Measurements from ENCODE around the gene SLC1A7. TPM values are rescaled to one million over a fixed set of nuclear protein-coding genes. Genes with fewer than 3 reads are reported as not detected.

The SLC1A7 gene
- total and polyA plus RNA-seq, 2 donors (not counting 1 experiment from before 2014, with no cell fraction given), result 0.10 TPM; not detected in 1

GRCh38 chr1:53122201-53122885 is 20.1 kb downstream of the SLC1A7 start:
- no peak overlapping the region for H2AFZ ChIP-seq (ENCODE audit: insufficient read depth, low read depth, low read length, poor library complexity, severe bottlenecking)
- CTCF ChIA-PET, result no interaction called here
- intact Hi-C loops (cut with micrococcal nuclease), result no loop called here
- Mint-ChIP-seq H3K4me1 (no peaks in the 10 kb centered on the region), H3K27ac (no peak overlapping the region), H3K4me3 (no peak overlapping the region), H3K27me3 (peaks cover 8% of the 10 kb centered on the region), H3K9me3 (ENCODE audit: insufficient read depth) (no peaks in the 10 kb centered on the region)
- H4K20me1 ChIP-seq (ENCODE audit: control insufficient read depth, insufficient read depth, low read length, poor library complexity, severe bottlenecking), result no peaks in the 10 kb centered on the region
- H3K36me3 ChIP-seq (replicated peaks in 1 of 2; ENCODE audit: control extremely low read depth in 1 of 2, control insufficient read depth in 1 of 2, extremely low read depth in 1 of 2, insufficient read depth in 2 of 2, low read length in 1 of 2), result no peaks in the 10 kb centered on the region
- H3K4me3 ChIP-seq (ENCODE audit: control extremely low read depth in 1 of 5, extremely low read depth in 1 of 5, insufficient read depth in 1 of 5, low read depth in 2 of 5, low read length in 4 of 5), result no peak overlapping the region
- no peak overlapping the region for H3K9ac ChIP-seq (ENCODE audit: low read length)
- POLR2A ChIA-PET, result no interaction called here
- DNase-seq (no peak), ATAC-seq (ENCODE audit: low read depth) (no peak)
- H3K27ac ChIP-seq (ENCODE audit: low read length in 2 of 2), result no peak overlapping the region
- no peaks in the 10 kb centered on the region for H3K4me1 ChIP-seq (ENCODE audit: control insufficient read depth in 2 of 2, insufficient read depth in 2 of 2, low read length in 2 of 2)
- no peaks in the 10 kb centered on the region for H3K9me3 ChIP-seq (ENCODE audit: control extremely low read depth in 1 of 3, control insufficient read depth in 2 of 3, insufficient read depth in 1 of 3, low read length in 2 of 3)
- TF ChIP-seq CTCF (IDR thresholded peaks at IDR 0.05) (no peak), EZH2 (IDR thresholded peaks at IDR 0.05; ENCODE audit: borderline replicate concordance, insufficient read depth, low read depth, low read length, poor library complexity, severe bottlenecking) (no peak)
- H3K4me2 ChIP-seq (replicated peaks; ENCODE audit: low read depth, low read length, poor library complexity, severe bottlenecking), result no peak overlapping the region
- no peaks in the 10 kb centered on the region for H3K79me2 ChIP-seq (ENCODE audit: control insufficient read depth, insufficient read depth, low read length)
- no peaks in the 10 kb centered on the region for H3K27me3 ChIP-seq (replicated peaks in 1 of 4; ENCODE audit: control extremely low read depth in 1 of 4, control insufficient read depth in 3 of 4, insufficient read depth in 4 of 4, low read length in 3 of 4)
- WGBS (ENCODE audit: insufficient coverage), result 84% methylated on average over 9 of the region's 10 CpGs

- Histone ChIP-seq H3K4me3 (ENCODE audit: control extremely low read depth in 1 of 5, extremely low read depth in 1 of 5, insufficient read depth in 1 of 5, low read depth in 2 of 5, low read length in 4 of 5) (no peak overlapping the region), H3K4me1 (ENCODE audit: control insufficient read depth in 2 of 2, insufficient read depth in 2 of 2, low read length in 2 of 2) (no peaks in the 10 kb centered on the region), H3K79me2 (ENCODE audit: control insufficient read depth, insufficient read depth, low read length) (no peaks in the 10 kb centered on the region), H3K27me3 (replicated peaks in 1 of 4; ENCODE audit: control extremely low read depth in 1 of 4, control insufficient read depth in 3 of 4, insufficient read depth in 4 of 4, low read length in 3 of 4) (no peaks in the 10 kb centered on the region), H4K20me1 (ENCODE audit: control insufficient read depth, insufficient read depth, low read length, poor library complexity, severe bottlenecking) (no peaks in the 10 kb centered on the region), H3K9me3 (ENCODE audit: control extremely low read depth in 1 of 3, control insufficient read depth in 2 of 3, insufficient read depth in 1 of 3, low read length in 2 of 3) (no peaks in the 10 kb centered on the region), H2AFZ (ENCODE audit: insufficient read depth, low read depth, low read length, poor library complexity, severe bottlenecking) (no peak overlapping the region), H3K9ac (ENCODE audit: low read length) (no peak overlapping the region), H3K4me2 (replicated peaks; ENCODE audit: low read depth, low read length, poor library complexity, severe bottlenecking) (no peak overlapping the region), H3K36me3 (replicated peaks in 1 of 2; ENCODE audit: control extremely low read depth in 1 of 2, control insufficient read depth in 1 of 2, extremely low read depth in 1 of 2, insufficient read depth in 2 of 2, low read length in 1 of 2) (no peaks in the 10 kb centered on the region), H3K27ac (ENCODE audit: low read length in 2 of 2) (no peak overlapping the region)
- ChIA-PET CTCF (no interaction called here), POLR2A (no interaction called here)
- no peak overlapping the region for H3K4me3 Mint-ChIP-seq
- DNase-seq, result no peak
- no peaks in the 10 kb centered on the region for H3K9me3 Mint-ChIP-seq (ENCODE audit: insufficient read depth)
- ATAC-seq (ENCODE audit: low read depth), result no peak
- TF ChIP-seq CTCF (IDR thresholded peaks at IDR 0.05) (no peak), EZH2 (IDR thresholded peaks at IDR 0.05; ENCODE audit: borderline replicate concordance, insufficient read depth, low read depth, low read length, poor library complexity, severe bottlenecking) (no peak)
- WGBS (ENCODE audit: insufficient coverage), result 69% methylated on average over 17 of the region's 18 CpGs
- H3K27me3 Mint-ChIP-seq, result peaks cover 13% of the 10 kb centered on the region
- intact Hi-C loops (cut with micrococcal nuclease), result no loop called here
- no peaks in the 10 kb centered on the region for H3K4me1 Mint-ChIP-seq
- no peak overlapping the region for H3K27ac Mint-ChIP-seq
These were observed 20.9 kb downstream of the SLC1A7 start for GRCh38 chr1:53121319-53122172.
